ELR (cell line): ENCODE results near the gene RFK.
A peak's percentile ranks its signal among the peaks of the same experiment; 100 is the strongest.
"Not testable (repeated sequence)": the region's sequence is repeated elsewhere in the genome, so short reads cannot be mapped to it uniquely, and the experiment has no call there.

Source experiments
- DNase-seq: peaks from one replicate; pipeline ENCODE4 v3.0.0-alpha.2; 2015; ENCODE audit warnings: low read depth

RFK gene

GRCh38 chr9:76394195-76394959 is at the start of gene RFK:
Gene RFK (minus strand): TSS chr9:76394426. CDS start chr9:76394171, 255 bp downstream.
- DNase-seq: peak; percentile 90

- DNase-seq: no peak
Measured at GRCh38 chr9:76443887-76444286, 49.7 kb upstream of the RFK start.

- peak; percentile 89 for DNase-seq
Measured at GRCh38 chr9:76441551-76442322, 47.5 kb upstream of the RFK start.

- DNase-seq: no peak
Measured at GRCh38 chr9:76438841-76439588, 44.8 kb upstream of the RFK start.

GRCh38 chr9:76437017-76437699 is 42.9 kb upstream of the RFK start:
- not testable (repeated sequence) for DNase-seq

GRCh38 chr9:76434897-76435296 is 40.7 kb upstream of the RFK start:
- not testable (repeated sequence) for DNase-seq

- DNase-seq: peak; percentile 71
Measured at GRCh38 chr9:76433836-76434235, 39.6 kb upstream of the RFK start.

- DNase-seq: no peak
Measured at GRCh38 chr9:76433406-76433805, 39.2 kb upstream of the RFK start.

GRCh38 chr9:76431601-76432000 is 37.4 kb upstream of the RFK start:
- DNase-seq: no peak

GRCh38 chr9:76426807-76427419 is 32.7 kb upstream of the RFK start:
- DNase-seq: no peak

- DNase-seq: no peak
Measured at GRCh38 chr9:76425677-76426453, 31.6 kb upstream of the RFK start.

GRCh38 chr9:76424491-76424890 is 30.3 kb upstream of the RFK start:
- no peak for DNase-seq

GRCh38 chr9:76423216-76424177 is 29.3 kb upstream of the RFK start:
- DNase-seq: no peak

GRCh38 chr9:76419782-76420380 is 25.7 kb upstream of the RFK start:
- DNase-seq: peak; percentile 53

- DNase-seq: no peak
Measured at GRCh38 chr9:76417394-76417793, 23.2 kb upstream of the RFK start.

- no peak for DNase-seq
Measured at GRCh38 chr9:76415731-76416130, 21.5 kb upstream of the RFK start.

- peak; percentile 35 for DNase-seq
Measured at GRCh38 chr9:76415154-76415553, 20.9 kb upstream of the RFK start.

- peak; percentile 70 for DNase-seq
Measured at GRCh38 chr9:76414661-76415060, 20.4 kb upstream of the RFK start.

- no peak for DNase-seq
Measured at GRCh38 chr9:76413658-76414057, 19.4 kb upstream of the RFK start.
